Smooth muscle cell (in vitro differentiated cells): ENCODE data around the gene CR1L. TPM values are rescaled to one million over a fixed set of nuclear protein-coding genes. Genes with fewer than 3 reads are reported as not detected.
A peak's percentile ranks its signal among the peaks of the same experiment; 100 is the strongest.

Experiments used
- DNase-seq: peaks from one replicate; lab custom pipeline; 2025; ENCODE audit not compliant: unreplicated experiment; lab: John Stamatoyannopoulos, UW
- H2AFZ ChIP-seq: fragments of 200-600 bp; sonication (generic); 2 replicates; pipeline ENCODE4 v1.6.0; 2016; ENCODE audit warnings: antibody characterized with exemption, low read depth, mild to moderate bottlenecking
- H3F3A ChIP-seq: fragments of 200-600 bp; sonication (generic); 2 replicates; pipeline ENCODE4 v1.6.0; 2017; ENCODE audit warnings: antibody characterized with exemption, low read depth
- H3K27ac ChIP-seq: fragments of 200-600 bp; sonication (generic); 2 replicates; pipeline ENCODE4 v1.5.1; 2016; ENCODE audit warnings: low read depth, mild to moderate bottlenecking
- H3K27me3 ChIP-seq: fragments of 200-600 bp; sonication (generic); 2 replicates; pipeline ENCODE4 v1.6.1; 2016; ENCODE audit warnings: low read depth, mild to moderate bottlenecking
- H3K36me3 ChIP-seq: fragments of 200-600 bp; sonication (generic); 2 replicates; pipeline ENCODE4 v1.5.1; 2016; ENCODE audit warnings: low read depth
- H3K4me1 ChIP-seq: fragments of 200-600 bp; sonication (generic); 2 replicates; pipeline ENCODE4 v1.5.1; 2016; ENCODE audit warnings: low read depth
- H3K4me2 ChIP-seq: fragments of 200-600 bp; sonication (generic); 2 replicates; pipeline ENCODE4 v1.6.0; 2016; ENCODE audit warnings: mild to moderate bottlenecking
- H3K4me3 ChIP-seq: fragments of 200-600 bp; sonication (generic); 2 replicates; pipeline ENCODE4 v1.5.1; 2016; ENCODE audit warnings: mild to moderate bottlenecking
- H3K79me2 ChIP-seq: fragments of 200-600 bp; sonication (generic); 2 replicates; pipeline ENCODE4 v1.6.0; 2016; ENCODE audit warnings: low read depth, mild to moderate bottlenecking
- H3K9ac ChIP-seq: fragments of 200-600 bp; sonication (generic); 2 replicates; pipeline ENCODE4 v1.6.0; 2016; ENCODE audit warnings: low read depth
- H3K9me3 ChIP-seq: fragments of 200-600 bp; sonication (generic); replicated peaks from 2 replicates; pipeline ENCODE4 v1.5.1; 2016; ENCODE audit warnings: low read depth
- H4K20me1 ChIP-seq: fragments of 200-600 bp; sonication (generic); 2 replicates; pipeline ENCODE4 v1.6.0; 2016; ENCODE audit warnings: low read depth
- CTCF ChIP-seq: fragments of 200-600 bp; sonication (generic); IDR thresholded peaks from 2 replicates; pipeline ENCODE4 v1.5.1; 2017; ENCODE audit warnings: borderline replicate concordance, mild to moderate bottlenecking, antibody characterized with exemption; ENCODE audit not compliant: insufficient read depth, poor library complexity, severe bottlenecking
- WGBS: methylation state at CpG from one replicate; pipeline ENCODE4 v1.1.7; 2016; ENCODE audit warnings: low lambda C conversion rate; 5-methylcytosine and 5-hydroxymethylcytosine counted together
- polyA plus RNA-seq: library from polyadenylated mRNA; unstranded; fragments of >200 nt; fragmentation: Nextera tagmentation; extraction: Ambion mirVana; gene quantifications from 2 replicates; pipeline ENCODE4 v1.2.1, GENCODE V29; 2016
- total RNA-seq: library from RNA; depleted of rRNA; stranded (reverse); fragments of >200 nt; gene quantifications from 2 replicates; pipeline ENCODE4 v1.2.3, GENCODE V29; 2014

CR1L gene
- total and polyA plus RNA-seq, 2 experiments from 2014 or later, result 0.95 TPM; not detected in 1

GRCh38 chr1:207644166-207644851, 624 bp upstream of the CR1L start:
- H3K27ac ChIP-seq, result no peak overlapping the region
- DNase-seq, result no peak

GRCh38 chr1:207645635-207646081, 725 bp downstream of the CR1L start:
- 75% methylated on average over 17 of the region's 17 CpGs for WGBS
- H3K4me1 ChIP-seq, result no peaks in the 10 kb centered on the region
- DNase-seq, result no peak
- no peak overlapping the region for H2AFZ ChIP-seq
- no peaks in the 10 kb centered on the region for H3F3A ChIP-seq
- H3K27ac ChIP-seq, result no peak overlapping the region
- H3K36me3 ChIP-seq, result no peaks in the 10 kb centered on the region
- no peaks in the 10 kb centered on the region for H3K9me3 ChIP-seq
- peaks cover 3% of the 10 kb centered on the region for H3K27me3 ChIP-seq
- TF ChIP-seq CTCF, result no peak
- H3K79me2 ChIP-seq, result no peaks in the 10 kb centered on the region
- no peaks in the 10 kb centered on the region for H4K20me1 ChIP-seq
- no peak overlapping the region for H3K4me3 ChIP-seq
- H3K4me2 ChIP-seq, result peak overlapping the region; percentile 83
- H3K9ac ChIP-seq, result no peak overlapping the region

More at GRCh38 chr1:207644166-207644851, 624 bp upstream of the CR1L start:
- no peaks in the 10 kb centered on the region for H3F3A ChIP-seq
- no peak for TF ChIP-seq CTCF
- peak overlapping the region; percentile 44 for H3K4me3 ChIP-seq
- no peaks in the 10 kb centered on the region for H4K20me1 ChIP-seq
- H3K9me3 ChIP-seq, result no peaks in the 10 kb centered on the region
- H3K36me3 ChIP-seq, result no peaks in the 10 kb centered on the region
- H3K9ac ChIP-seq, result no peak overlapping the region
- H2AFZ ChIP-seq, result no peak overlapping the region
- WGBS, result 55% methylated on average over 9 of the region's 9 CpGs
- H3K27me3 ChIP-seq, result peaks cover 3% of the 10 kb centered on the region
- H3K4me2 ChIP-seq, result peak overlapping the region; percentile 83
- no peaks in the 10 kb centered on the region for H3K4me1 ChIP-seq
- H3K79me2 ChIP-seq, result no peaks in the 10 kb centered on the region

GRCh38 chr1:207646171-207646570, 1.2 kb downstream of the CR1L start:
- TF ChIP-seq CTCF, result no peak
- no peak overlapping the region for H3K4me3 ChIP-seq
- no peaks in the 10 kb centered on the region for H3K9me3 ChIP-seq
- H2AFZ ChIP-seq, result no peak overlapping the region
- peaks cover 3% of the 10 kb centered on the region for H3K27me3 ChIP-seq
- no peaks in the 10 kb centered on the region for H3K36me3 ChIP-seq
- H3F3A ChIP-seq, result no peaks in the 10 kb centered on the region
- H3K4me1 ChIP-seq, result no peaks in the 10 kb centered on the region
- H4K20me1 ChIP-seq, result no peaks in the 10 kb centered on the region
- H3K9ac ChIP-seq, result no peak overlapping the region
- H3K27ac ChIP-seq, result no peak overlapping the region
- H3K4me2 ChIP-seq, result no peak overlapping the region
- H3K79me2 ChIP-seq, result no peaks in the 10 kb centered on the region
- no peak for DNase-seq
